MM.1S (cell line): ENCODE data around the gene C8G.

Experiments
- DNase-seq: peaks from one replicate; pipeline ENCODE4 v3.0.0-alpha.2; 2015
- H2AFZ ChIP-seq: fragments of 300-600 bp; sonication (generic); 2 replicates; pipeline ENCODE4 v1.6.0; 2016; ENCODE audit warnings: antibody characterized with exemption, low read length
- H3F3A ChIP-seq: fragments of 300-600 bp; sonication (generic); 2 replicates; pipeline ENCODE4 v1.6.1; 2016; ENCODE audit warnings: mild to moderate bottlenecking, antibody characterized with exemption, low read length, moderate library complexity, mixed read lengths; ENCODE audit not compliant: insufficient read depth
- H3K27ac ChIP-seq: fragments of 300-600 bp; sonication (generic); 2 replicates; pipeline ENCODE4 v1.5.1; 2016; ENCODE audit warnings: mild to moderate bottlenecking, low read length
- H3K27me3 ChIP-seq: fragments of 300-600 bp; sonication (generic); replicated peaks from 2 replicates; pipeline ENCODE4 v1.6.0; 2016; ENCODE audit warnings: low read length; ENCODE audit not compliant: insufficient read depth
- H3K36me3 ChIP-seq: fragments of 300-600 bp; sonication (generic); replicated peaks from 2 replicates; pipeline ENCODE4 v1.6.1; 2016; ENCODE audit warnings: mild to moderate bottlenecking, low read length, mixed read lengths; ENCODE audit not compliant: insufficient read depth
- H3K4me1 ChIP-seq: fragments of 300-600 bp; sonication (generic); 2 replicates; pipeline ENCODE4 v1.6.1; 2016; ENCODE audit warnings: low read length, mixed read lengths
- H3K4me2 ChIP-seq: fragments of 300-600 bp; sonication (generic); 2 replicates; pipeline ENCODE4 v1.6.0; 2016; ENCODE audit warnings: low read depth, low read length
- H3K4me3 ChIP-seq: fragments of 300-600 bp; sonication (generic); 2 replicates; pipeline ENCODE4 v1.5.1; 2016; ENCODE audit warnings: low read length, mixed read lengths
- H3K79me2 ChIP-seq: fragments of 300-600 bp; sonication (generic); 2 replicates; pipeline ENCODE4 v1.6.1; 2016; ENCODE audit warnings: mixed run types, low read length, mixed read lengths
- H3K9ac ChIP-seq: fragments of 300-600 bp; sonication (generic); 2 replicates; pipeline ENCODE4 v1.6.1; 2016; ENCODE audit warnings: low read length, mixed read lengths
- H3K9me2 ChIP-seq: fragments of 300-600 bp; sonication (generic); replicated peaks from 2 replicates; pipeline ENCODE4 v1.6.1; 2016; ENCODE audit warnings: mild to moderate bottlenecking, low read length, mixed read lengths; ENCODE audit not compliant: insufficient read depth
- H3K9me3 ChIP-seq: fragments of 300-600 bp; sonication (generic); replicated peaks from 2 replicates; pipeline ENCODE4 v1.6.1; 2016; ENCODE audit warnings: mild to moderate bottlenecking, low read length, mixed read lengths; ENCODE audit not compliant: insufficient read depth
- H4K20me1 ChIP-seq: fragments of 300-600 bp; sonication (generic); 2 replicates; pipeline ENCODE4 v1.6.1; 2016; ENCODE audit warnings: mild to moderate bottlenecking, low read length, moderate library complexity, mixed read lengths; ENCODE audit not compliant: insufficient read depth
- CTCF ChIP-seq: fragments of 300-600 bp; sonication (generic); IDR thresholded peaks from 2 replicates; pipeline ENCODE4 v1.5.1; 2016; ENCODE audit warnings: antibody characterized with exemption, low read length, mixed read lengths
- EZH2 ChIP-seq: fragments of 300-600 bp; sonication (generic); optimal IDR thresholded peaks from 2 replicates; pipeline ENCODE3; 2017; ENCODE audit warnings: low read depth, mild to moderate bottlenecking, antibody characterized with exemption, low read length, mixed read lengths
- EZH2phosphoT487 ChIP-seq: fragments of 300-600 bp; sonication (generic); IDR thresholded peaks from 2 replicates; pipeline ENCODE4 v1.6.1; 2018; ENCODE audit warnings: antibody characterized with exemption, low read length

The C8G gene

GRCh38 chr9:136899196-136899595 lies 45.8 kb upstream of the C8G start:
- peak overlapping the region; percentile 16 for H3K4me3 ChIP-seq
- H3F3A ChIP-seq: peaks cover 58% of the 10 kb centered on the region
- H3K4me2 ChIP-seq: peak overlapping the region; percentile 70; the same call in 1 of the 2 replicates
- no peak overlapping the region for H2AFZ ChIP-seq
- peaks cover 65% of the 10 kb centered on the region for H3K4me1 ChIP-seq
- peaks cover 77% of the 10 kb centered on the region for H3K79me2 ChIP-seq
- peak overlapping the region; percentile 38; the same call in 1 of the 2 replicates for H3K9ac ChIP-seq
- H3K9me3 ChIP-seq: no peaks in the 10 kb centered on the region
- H4K20me1 ChIP-seq: no peaks in the 10 kb centered on the region
- no peaks in the 10 kb centered on the region for H3K27me3 ChIP-seq
- H3K9me2 ChIP-seq: no peaks in the 10 kb centered on the region
- H3K36me3 ChIP-seq: no peaks in the 10 kb centered on the region; the same call in 1 of the 2 replicates
- peak; percentile 93 for DNase-seq
- TF ChIP-seq EZH2phosphoT487 (no peak), CTCF (peak; percentile 48), EZH2 (no peak)
- peak overlapping the region; percentile 99 for H3K27ac ChIP-seq

- peaks cover 58% of the 10 kb centered on the region for H3F3A ChIP-seq
- H3K4me3 ChIP-seq: no peak overlapping the region
- H3K4me2 ChIP-seq: peak overlapping the region; percentile 80; the same call in 1 of the 2 replicates
- H3K27ac ChIP-seq: peak overlapping the region; percentile 99; the same call in 1 of the 2 replicates
- no peak for DNase-seq
- peak overlapping the region; percentile 38; the same call in 1 of the 2 replicates for H3K9ac ChIP-seq
- H3K27me3 ChIP-seq: no peaks in the 10 kb centered on the region
- H3K9me3 ChIP-seq: no peaks in the 10 kb centered on the region
- H3K79me2 ChIP-seq: peaks cover 77% of the 10 kb centered on the region
- H4K20me1 ChIP-seq: no peaks in the 10 kb centered on the region
- H3K9me2 ChIP-seq: no peaks in the 10 kb centered on the region
- peaks cover 65% of the 10 kb centered on the region for H3K4me1 ChIP-seq
- TF ChIP-seq CTCF: no peak
- no peak for TF ChIP-seq EZH2phosphoT487
- TF ChIP-seq EZH2: no peak
- H3K36me3 ChIP-seq: no peaks in the 10 kb centered on the region; the same call in none of the 2 replicates
- no peak overlapping the region for H2AFZ ChIP-seq
Observed at GRCh38 chr9:136900556-136900955, 44.5 kb upstream of the C8G start.

- Histone ChIP-seq H3F3A (peaks cover 57% of the 10 kb centered on the region), H3K27ac (peak overlapping the region; percentile 99), H3K27me3 (no peaks in the 10 kb centered on the region), H3K4me1 (peaks cover 65% of the 10 kb centered on the region), H3K79me2 (peaks cover 75% of the 10 kb centered on the region), H4K20me1 (no peaks in the 10 kb centered on the region), H3K9me3 (no peaks in the 10 kb centered on the region), H3K9me2 (no peaks in the 10 kb centered on the region), H3K36me3 (no peaks in the 10 kb centered on the region; the same call in none of the 2 replicates), H3K9ac (peak overlapping the region; percentile 94), H2AFZ (no peak overlapping the region), H3K4me3 (peak overlapping the region; percentile 33; the same call in 1 of the 2 replicates), H3K4me2 (peak overlapping the region; percentile 80)
- TF ChIP-seq CTCF (no peak), EZH2phosphoT487 (no peak), EZH2 (no peak)
- DNase-seq: no peak
Observed at GRCh38 chr9:136900988-136901515, 44.0 kb upstream of the C8G start.
